ENCODE results near the gene RPS14.
"Not testable (repeated sequence)": the region's sequence is repeated elsewhere in the genome, so short reads cannot be mapped to it uniquely, and the experiment has no call there.

RPS14 gene

GRCh38 chr5:150458802-150459557 is 9.4 kb upstream of the RPS14 start:
- DNase-seq (ENCODE audit: low read depth): peak; percentile 76
- TF ChIP-seq POLR2A (IDR thresholded peaks at IDR 0.05; ENCODE audit: extremely low read depth, insufficient read length) (no peak), MYC (IDR thresholded peaks at IDR 0.05; ENCODE audit: low read depth, low read length) (peak; percentile 76), MAX (IDR thresholded peaks at IDR 0.05; ENCODE audit: low read depth, low read length) (peak; percentile 72)
- TF ChIP-seq, protein P1, sequence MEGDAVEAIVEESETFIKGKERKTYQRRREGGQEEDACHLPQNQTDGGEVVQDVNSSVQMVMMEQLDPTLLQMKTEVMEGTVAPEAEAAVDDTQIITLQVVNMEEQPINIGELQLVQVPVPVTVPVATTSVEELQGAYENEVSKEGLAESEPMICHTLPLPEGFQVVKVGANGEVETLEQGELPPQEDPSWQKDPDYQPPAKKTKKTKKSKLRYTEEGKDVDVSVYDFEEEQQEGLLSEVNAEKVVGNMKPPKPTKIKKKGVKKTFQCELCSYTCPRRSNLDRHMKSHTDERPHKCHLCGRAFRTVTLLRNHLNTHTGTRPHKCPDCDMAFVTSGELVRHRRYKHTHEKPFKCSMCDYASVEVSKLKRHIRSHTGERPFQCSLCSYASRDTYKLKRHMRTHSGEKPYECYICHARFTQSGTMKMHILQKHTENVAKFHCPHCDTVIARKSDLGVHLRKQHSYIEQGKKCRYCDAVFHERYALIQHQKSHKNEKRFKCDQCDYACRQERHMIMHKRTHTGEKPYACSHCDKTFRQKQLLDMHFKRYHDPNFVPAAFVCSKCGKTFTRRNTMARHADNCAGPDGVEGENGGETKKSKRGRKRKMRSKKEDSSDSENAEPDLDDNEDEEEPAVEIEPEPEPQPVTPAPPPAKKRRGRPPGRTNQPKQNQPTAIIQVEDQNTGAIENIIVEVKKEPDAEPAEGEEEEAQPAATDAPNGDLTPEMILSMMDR (IDR thresholded peaks at IDR 0.05; ENCODE audit: low read depth, low read length): peak; percentile 69
- no peak overlapping the region for H3K4me3 ChIP-seq (ENCODE audit: low read depth, low read length)

DNA sequence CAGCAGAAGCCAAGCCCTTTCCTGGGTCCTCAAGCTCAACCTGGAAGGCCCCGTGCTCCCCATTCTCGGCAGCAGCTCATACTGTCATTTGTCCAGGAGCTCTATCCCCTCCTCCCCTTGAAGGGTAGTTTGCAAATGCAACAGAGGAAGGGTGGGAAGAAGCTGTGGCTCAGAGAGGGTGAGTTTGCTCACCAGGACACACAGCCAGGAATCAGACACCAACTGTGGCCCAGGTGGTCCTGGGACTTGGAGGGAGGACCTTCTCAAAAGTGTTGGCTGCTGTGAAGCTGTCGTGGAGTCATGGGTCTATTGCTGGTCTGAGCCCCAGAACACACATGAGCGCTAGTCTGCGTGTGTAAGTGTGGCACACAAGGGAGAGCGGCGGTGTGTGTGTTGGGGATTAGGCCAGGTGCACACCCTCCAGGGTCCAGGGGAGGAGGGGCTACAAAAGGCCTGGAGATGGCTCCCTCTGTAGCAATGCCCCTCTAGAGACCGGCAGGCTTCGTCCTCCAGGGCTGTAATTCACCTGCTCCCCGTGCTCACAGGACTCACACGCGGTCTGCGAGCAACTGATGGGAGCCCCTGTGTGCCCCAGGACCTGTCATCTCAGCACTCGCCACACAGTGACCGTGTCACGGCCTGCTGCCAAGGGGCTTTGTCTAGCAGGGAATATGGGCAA is 8.2 kb upstream of the RPS14 start:
- no peak for DNase-seq (ENCODE audit: low read depth)
- no peak overlapping the region for H3K4me3 ChIP-seq (ENCODE audit: low read depth, low read length)
- TF ChIP-seq MYC (IDR thresholded peaks at IDR 0.05; ENCODE audit: low read depth, low read length): no peak
- no peak for TF ChIP-seq MAX (IDR thresholded peaks at IDR 0.05; ENCODE audit: low read depth, low read length)
- TF ChIP-seq, protein P1 (IDR thresholded peaks at IDR 0.05; ENCODE audit: low read depth, low read length): no peak
- TF ChIP-seq POLR2A (IDR thresholded peaks at IDR 0.05; ENCODE audit: extremely low read depth, insufficient read length): no peak

DNA sequence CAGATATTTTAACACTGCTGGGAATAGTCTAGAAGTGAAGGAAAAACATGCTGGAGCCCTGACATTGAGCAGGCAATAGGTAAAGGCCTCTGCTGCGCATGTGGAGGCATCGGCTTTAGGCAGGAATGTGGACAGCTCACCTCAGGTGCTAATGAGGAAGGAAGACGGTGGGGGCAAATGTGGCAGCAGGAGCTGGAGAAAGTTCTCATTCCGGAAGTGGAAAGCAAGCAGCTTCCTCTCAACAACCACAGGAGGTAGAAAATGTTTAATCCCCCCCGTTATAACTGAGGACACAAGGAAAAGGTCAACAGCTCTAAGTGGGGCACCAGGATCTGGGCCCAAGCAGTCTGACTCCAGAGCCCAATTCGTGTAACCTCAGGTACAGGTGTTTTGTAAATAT is 7.6 kb upstream of the RPS14 start:
- no peak overlapping the region for H3K4me3 ChIP-seq (ENCODE audit: low read depth, low read length)
- TF ChIP-seq, protein P1 (IDR thresholded peaks at IDR 0.05; ENCODE audit: low read depth, low read length): no peak
- TF ChIP-seq MAX (IDR thresholded peaks at IDR 0.05; ENCODE audit: low read depth, low read length): peak; percentile 16; the same call in 1 of the 2 replicates
- peak; percentile 45 for DNase-seq (ENCODE audit: low read depth)

- H3K4me3 ChIP-seq (ENCODE audit: low read depth, low read length): no peak overlapping the region
- TF ChIP-seq MYC (IDR thresholded peaks at IDR 0.05; ENCODE audit: low read depth, low read length): no peak
- TF ChIP-seq MAX (IDR thresholded peaks at IDR 0.05; ENCODE audit: low read depth, low read length): no peak
- TF ChIP-seq POLR2A (IDR thresholded peaks at IDR 0.05; ENCODE audit: extremely low read depth, insufficient read length): no peak
- TF ChIP-seq, protein P1 (IDR thresholded peaks at IDR 0.05; ENCODE audit: low read depth, low read length): no peak
- peak; percentile 60 for DNase-seq (ENCODE audit: low read depth)
Measured at GRCh38 chr5:150454492-150455229, 5.1 kb upstream of the RPS14 start.

DNA sequence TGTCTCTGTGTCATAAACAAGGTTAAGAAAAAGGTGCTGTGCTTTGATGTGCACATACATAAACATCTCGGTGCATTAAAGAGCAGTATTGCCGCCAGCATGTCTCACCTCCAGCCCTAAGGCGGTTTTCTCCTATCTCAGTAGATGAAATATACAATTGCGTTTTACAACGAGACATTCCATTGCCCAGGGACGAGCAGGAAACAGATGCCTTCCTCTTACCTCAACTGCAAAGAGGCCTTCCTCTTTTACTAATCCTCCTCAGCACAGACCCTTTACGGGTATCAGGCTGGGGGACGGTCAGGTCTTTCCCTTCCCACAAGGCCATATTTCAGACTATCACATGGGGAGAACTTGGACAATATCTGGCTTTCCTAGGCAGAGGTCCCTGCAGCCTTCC is 4.5 kb upstream of the RPS14 start:
- H3K4me3 ChIP-seq (ENCODE audit: low read depth, low read length): not testable (repeated sequence)
- peak; percentile 68 for DNase-seq (ENCODE audit: low read depth)

- DNase-seq (ENCODE audit: low read depth): no peak
- H3K4me3 ChIP-seq (ENCODE audit: low read depth, low read length): no peak overlapping the region
- TF ChIP-seq POLR2A (IDR thresholded peaks at IDR 0.05; ENCODE audit: extremely low read depth, insufficient read length): no peak
- TF ChIP-seq, protein P1 (IDR thresholded peaks at IDR 0.05; ENCODE audit: low read depth, low read length): no peak
Measured at GRCh38 chr5:150452914-150453313, 3.4 kb upstream of the RPS14 start.

All from NB4 (cell line).